HG02571 (cell line): ENCODE measurements around the gene AJUBA.
"Not testable (repeated sequence)": the region's sequence is repeated elsewhere in the genome, so short reads cannot be mapped to it uniquely, and the experiment has no call there.

Source experiments
- ATAC-seq: cut with Tn5 transposase; IDR thresholded peaks from one replicate; pipeline ENCODE4 v1.9.1; 2021; ENCODE audit warnings: mild to moderate bottlenecking, moderate library complexity; ENCODE audit not compliant: unreplicated experiment

The AJUBA gene

GRCh38 chr14:22955702-22956569 lies 26.4 kb downstream of the AJUBA start:
- ATAC-seq, result no peak

GRCh38 chr14:22952418-22952817 lies 29.9 kb downstream of the AJUBA start:
- no peak for ATAC-seq

GRCh38 chr14:22951795-22952194 lies 30.6 kb downstream of the AJUBA start:
- ATAC-seq, result not testable (repeated sequence)

- ATAC-seq, result no peak
Observed at GRCh38 chr14:22945642-22946041, 36.7 kb downstream of the AJUBA start.

- no peak for ATAC-seq
Observed at GRCh38 chr14:22939684-22940083, 42.7 kb downstream of the AJUBA start.

- ATAC-seq, result no peak
Observed at GRCh38 chr14:22935156-22935555, 47.2 kb downstream of the AJUBA start.

GRCh38 chr14:22932146-22932545 lies 50.2 kb downstream of the AJUBA start:
- no peak for ATAC-seq

GRCh38 chr14:22929961-22930364 lies 52.4 kb downstream of the AJUBA start:
- ATAC-seq, result no peak

- peak; percentile 94 for ATAC-seq
Observed at GRCh38 chr14:22929104-22929960, 53.0 kb downstream of the AJUBA start, which contains the start of gene PRMT5. TSS of gene PRMT5 (minus strand) at chr14:22929376. CDS start at chr14:22929361, 15 bp downstream.

- no peak for ATAC-seq
Observed at GRCh38 chr14:22928237-22929103, 53.9 kb downstream of the AJUBA start.

- no peak for ATAC-seq
Observed at GRCh38 chr14:22926316-22926715, 56.0 kb downstream of the AJUBA start.

- ATAC-seq, result no peak
Observed at GRCh38 chr14:22925513-22925912, 56.8 kb downstream of the AJUBA start.

GRCh38 chr14:22923746-22924145 lies 58.6 kb downstream of the AJUBA start:
- ATAC-seq, result no peak

GRCh38 chr14:22922294-22922693 lies 60.1 kb downstream of the AJUBA start:
- no peak for ATAC-seq
